ENCODE measurements around the gene ENTHD1.

- no peak for TF ChIP-seq CTCF (IDR thresholded peaks at IDR 0.05)
- TF ChIP-seq POLR2A (IDR thresholded peaks at IDR 0.05): no peak
These were observed 30.7 kb upstream of the ENTHD1 start for GRCh38 chr22:39924286-39924685.

All from Peyer's patch (tissue), 4 donors.